Loucy (cell line): ENCODE data around the gene NEMF.

Experiments
- H2AFZ ChIP-seq: fragments of 200-600 bp; sonication (generic); 2 replicates; pipeline ENCODE4 v1.6.0; 2016; ENCODE audit warnings: antibody characterized with exemption, mild to moderate bottlenecking, low read length, moderate library complexity
- H3F3A ChIP-seq: fragments of 200-600 bp; 2 replicates; pipeline ENCODE4 v1.6.0; 2016; ENCODE audit warnings: antibody characterized with exemption, low read depth, mild to moderate bottlenecking
- H3K27me3 ChIP-seq: fragments of 200-600 bp; sonication (generic); 2 replicates; pipeline ENCODE4 v1.6.1; 2014; ENCODE audit warnings: low read length, mild to moderate bottlenecking; ENCODE audit not compliant: insufficient read depth, poor library complexity, severe bottlenecking
- H3K36me3 ChIP-seq: fragments of 200-600 bp; sonication (generic); 2 replicates; pipeline ENCODE4 v1.6.1; 2016; ENCODE audit warnings: low read length; ENCODE audit not compliant: insufficient read depth
- H3K4me1 ChIP-seq: fragments of 200-600 bp; sonication (generic); 2 replicates; pipeline ENCODE4 v1.5.1; 2014; ENCODE audit warnings: low read length, mild to moderate bottlenecking; ENCODE audit not compliant: insufficient read depth, poor library complexity, severe bottlenecking
- H3K4me2 ChIP-seq: fragments of 200-600 bp; sonication (generic); 2 replicates; pipeline ENCODE4 v1.6.0; 2014; ENCODE audit warnings: antibody characterized with exemption, low read length, low read depth, mild to moderate bottlenecking; ENCODE audit not compliant: poor library complexity, severe bottlenecking
- H3K4me3 ChIP-seq: fragments of 200-600 bp; sonication (generic); 2 replicates; pipeline ENCODE4 v1.5.1; 2014; ENCODE audit warnings: low read length, mild to moderate bottlenecking, mixed read lengths; ENCODE audit not compliant: poor library complexity, severe bottlenecking
- H3K79me2 ChIP-seq: fragments of 200-600 bp; sonication (generic); 2 replicates; pipeline ENCODE4 v1.6.1; 2014; ENCODE audit warnings: low read length; ENCODE audit not compliant: insufficient read depth
- H3K9ac ChIP-seq: fragments of 200-600 bp; sonication (generic); 2 replicates; pipeline ENCODE4 v1.6.0; 2014; ENCODE audit warnings: mild to moderate bottlenecking, low read depth, low read length, moderate library complexity; ENCODE audit not compliant: poor library complexity, severe bottlenecking
- H3K9me2 ChIP-seq: fragments of 200-600 bp; sonication (generic); replicated peaks from 2 replicates; pipeline ENCODE4 v1.6.1; 2016; ENCODE audit warnings: low read depth, low read length, mixed read lengths
- H3K9me3 ChIP-seq: fragments of 200-600 bp; sonication (generic); 2 replicates; pipeline ENCODE4 v1.6.1; 2014; ENCODE audit warnings: mild to moderate bottlenecking, antibody characterized with exemption, low read length, low read depth; ENCODE audit not compliant: insufficient read depth
- H4K20me1 ChIP-seq: fragments of 200-600 bp; sonication (generic); 2 replicates; pipeline ENCODE4 v1.6.0; 2014; ENCODE audit warnings: antibody characterized with exemption, low read length, mild to moderate bottlenecking; ENCODE audit not compliant: insufficient read depth, poor library complexity, severe bottlenecking
- EZH2phosphoT487 ChIP-seq: fragments of 200-600 bp; IDR thresholded peaks from 2 replicates; pipeline ENCODE4 v1.6.1; 2018; ENCODE audit warnings: antibody characterized with exemption, mild to moderate bottlenecking, moderate library complexity, borderline replicate concordance
- TF ChIP-seq, protein P1 (sequence below): fragments of 200-600 bp; sonication (generic); conservative IDR thresholded peaks from 2 replicates; pipeline ENCODE4 v1.5.1; 2014; ENCODE audit warnings: mild to moderate bottlenecking, antibody characterized with exemption, low read length

The NEMF gene

DNA sequence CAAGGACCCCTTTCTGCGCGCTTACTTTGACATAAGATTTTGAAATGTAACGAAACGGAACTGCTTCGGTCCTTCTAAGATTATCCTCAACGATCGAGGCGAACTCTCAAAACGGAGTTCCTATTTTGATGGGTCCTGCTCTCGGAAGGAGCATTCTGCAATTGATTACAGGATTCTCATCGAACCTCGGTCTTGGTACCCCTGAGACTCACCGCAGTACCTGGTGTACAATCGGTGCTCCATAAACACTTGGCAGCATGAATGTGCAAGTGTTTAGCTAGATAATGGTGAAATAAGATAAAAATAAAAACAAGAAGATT lies 530 bp upstream of the NEMF start:
- Histone ChIP-seq H3K4me2 (peak overlapping the region; percentile 77), H3K79me2 (peaks cover 41% of the 10 kb centered on the region), H3F3A (no peaks in the 10 kb centered on the region), H4K20me1 (peaks cover 32% of the 10 kb centered on the region), H3K36me3 (peaks cover 4% of the 10 kb centered on the region; the same call in 1 of the 2 replicates), H3K9ac (peak overlapping the region; percentile 90), H3K27me3 (no peaks in the 10 kb centered on the region), H3K9me3 (no peaks in the 10 kb centered on the region), H2AFZ (peak overlapping the region; percentile 98), H3K9me2 (no peaks in the 10 kb centered on the region), H3K4me1 (peaks cover 30% of the 10 kb centered on the region), H3K4me3 (peak overlapping the region; percentile 90)
- TF ChIP-seq EZH2phosphoT487 = no peak
- TF ChIP-seq, protein P1, sequence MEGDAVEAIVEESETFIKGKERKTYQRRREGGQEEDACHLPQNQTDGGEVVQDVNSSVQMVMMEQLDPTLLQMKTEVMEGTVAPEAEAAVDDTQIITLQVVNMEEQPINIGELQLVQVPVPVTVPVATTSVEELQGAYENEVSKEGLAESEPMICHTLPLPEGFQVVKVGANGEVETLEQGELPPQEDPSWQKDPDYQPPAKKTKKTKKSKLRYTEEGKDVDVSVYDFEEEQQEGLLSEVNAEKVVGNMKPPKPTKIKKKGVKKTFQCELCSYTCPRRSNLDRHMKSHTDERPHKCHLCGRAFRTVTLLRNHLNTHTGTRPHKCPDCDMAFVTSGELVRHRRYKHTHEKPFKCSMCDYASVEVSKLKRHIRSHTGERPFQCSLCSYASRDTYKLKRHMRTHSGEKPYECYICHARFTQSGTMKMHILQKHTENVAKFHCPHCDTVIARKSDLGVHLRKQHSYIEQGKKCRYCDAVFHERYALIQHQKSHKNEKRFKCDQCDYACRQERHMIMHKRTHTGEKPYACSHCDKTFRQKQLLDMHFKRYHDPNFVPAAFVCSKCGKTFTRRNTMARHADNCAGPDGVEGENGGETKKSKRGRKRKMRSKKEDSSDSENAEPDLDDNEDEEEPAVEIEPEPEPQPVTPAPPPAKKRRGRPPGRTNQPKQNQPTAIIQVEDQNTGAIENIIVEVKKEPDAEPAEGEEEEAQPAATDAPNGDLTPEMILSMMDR = no peak; the same call in 1 of the 2 replicates

GRCh38 chr14:49851813-49852212 lies 775 bp downstream of the NEMF start:
- peak overlapping the region; percentile 98; the same call in 1 of the 2 replicates for H2AFZ ChIP-seq
- H3K4me3 ChIP-seq = peak overlapping the region; percentile 90

GRCh38 chr14:49849213-49849847 lies 3.3 kb downstream of the NEMF start:
- no peaks in the 10 kb centered on the region for H3K9me3 ChIP-seq
- peaks cover 32% of the 10 kb centered on the region for H4K20me1 ChIP-seq
- peak overlapping the region; percentile 77 for H3K4me2 ChIP-seq
- peaks cover 41% of the 10 kb centered on the region for H3K79me2 ChIP-seq
- H3K4me3 ChIP-seq = peak overlapping the region; percentile 29
- peak overlapping the region; percentile 13 for H3K9ac ChIP-seq
- H3K9me2 ChIP-seq = no peaks in the 10 kb centered on the region
- no peaks in the 10 kb centered on the region for H3K27me3 ChIP-seq
- TF ChIP-seq, protein P1 = no peak
- no peak for TF ChIP-seq EZH2phosphoT487
- H3K4me1 ChIP-seq = peaks cover 30% of the 10 kb centered on the region
- no peak overlapping the region for H2AFZ ChIP-seq
- H3K36me3 ChIP-seq = peaks cover 21% of the 10 kb centered on the region
- no peaks in the 10 kb centered on the region for H3F3A ChIP-seq

More at GRCh38 chr14:49851813-49852212, 775 bp downstream of the NEMF start:
- Histone ChIP-seq H3K9ac (peak overlapping the region; percentile 90), H3F3A (no peaks in the 10 kb centered on the region), H3K9me2 (no peaks in the 10 kb centered on the region), H3K9me3 (no peaks in the 10 kb centered on the region), H3K36me3 (peaks cover 4% of the 10 kb centered on the region; the same call in 1 of the 2 replicates), H3K27me3 (no peaks in the 10 kb centered on the region), H3K79me2 (peaks cover 41% of the 10 kb centered on the region), H3K4me2 (peak overlapping the region; percentile 77), H4K20me1 (peaks cover 32% of the 10 kb centered on the region), H3K4me1 (peaks cover 30% of the 10 kb centered on the region)
- TF ChIP-seq, protein P1 = no peak
- TF ChIP-seq EZH2phosphoT487 = no peak
